ENCODE measurements around the gene SERP1.

The SERP1 gene

GRCh38 chr3:150544041-150544440, 2.3 kb downstream of the SERP1 start:
- no peak overlapping the region for H3K27ac ChIP-seq (ENCODE audit: low read depth, low read length)
- no peaks in the 10 kb centered on the region for H3K9me3 ChIP-seq (ENCODE audit: insufficient read depth, low read depth, low read length)
- H3K18ac ChIP-seq (ENCODE audit: low read length), result no peak overlapping the region
- H2AK5ac ChIP-seq (ENCODE audit: low read length), result no peak overlapping the region
- H4K8ac ChIP-seq (ENCODE audit: low read depth, low read length), result no peak overlapping the region
- no peak overlapping the region for H3K9ac ChIP-seq (ENCODE audit: low read length)
- no peak overlapping the region for H3K4ac ChIP-seq (ENCODE audit: low read depth, low read length)
- H2BK5ac ChIP-seq (ENCODE audit: low read depth, low read length, poor library complexity), result no peak overlapping the region
- H3K14ac ChIP-seq (ENCODE audit: low read length), result no peak overlapping the region
- DNase-seq, result peak in 1 of 2 donors; percentile 47
- H3K23ac ChIP-seq (ENCODE audit: low read length), result no peak overlapping the region
- H3K4me1 ChIP-seq (ENCODE audit: control insufficient read depth in 1 of 2, insufficient read depth in 2 of 2, low read length in 2 of 2), result no peaks in the 10 kb centered on the region
- no peak overlapping the region for H4K91ac ChIP-seq (ENCODE audit: low read depth, low read length)
- no peak overlapping the region for H2AFZ ChIP-seq (ENCODE audit: insufficient read depth, low read length, poor library complexity)
- no peak overlapping the region for H2BK120ac ChIP-seq (ENCODE audit: insufficient read depth, low read length, poor library complexity)
- no peak overlapping the region for H3K4me2 ChIP-seq (ENCODE audit: low read length)
- H3K4me3 ChIP-seq (ENCODE audit: low read depth, low read length), result no peak overlapping the region
- H3K79me1 ChIP-seq (ENCODE audit: low read length), result peaks cover 12% of the 10 kb centered on the region
- no peaks in the 10 kb centered on the region for H3K36me3 ChIP-seq (ENCODE audit: control insufficient read depth in 1 of 2, insufficient read depth in 2 of 2, low read length in 2 of 2)
- peaks cover 12% of the 10 kb centered on the region for H3K79me2 ChIP-seq (ENCODE audit: control insufficient read depth, insufficient read depth, low read length, poor library complexity)
- no peaks in the 10 kb centered on the region for H3K27me3 ChIP-seq (ENCODE audit: insufficient read depth, low read length)
- no peak overlapping the region for H2BK12ac ChIP-seq (ENCODE audit: low read length)
- H4K12ac ChIP-seq (ENCODE audit: low read depth, low read length), result no peak overlapping the region

GRCh38 chr3:150543531-150543930, 2.8 kb downstream of the SERP1 start:
- no peaks in the 10 kb centered on the region for H3K4me1 ChIP-seq (ENCODE audit: control insufficient read depth in 1 of 2, insufficient read depth in 2 of 2, low read length in 2 of 2)
- no peak overlapping the region for H4K91ac ChIP-seq (ENCODE audit: low read depth, low read length)
- no peak overlapping the region for H2BK5ac ChIP-seq (ENCODE audit: low read depth, low read length, poor library complexity)
- H3K79me2 ChIP-seq (ENCODE audit: control insufficient read depth, insufficient read depth, low read length, poor library complexity), result peaks cover 12% of the 10 kb centered on the region
- no peak overlapping the region for H3K4ac ChIP-seq (ENCODE audit: low read depth, low read length)
- peaks cover 12% of the 10 kb centered on the region for H3K79me1 ChIP-seq (ENCODE audit: low read length)
- H2AK5ac ChIP-seq (ENCODE audit: low read length), result no peak overlapping the region
- no peaks in the 10 kb centered on the region for H3K36me3 ChIP-seq (ENCODE audit: control insufficient read depth in 1 of 2, insufficient read depth in 2 of 2, low read length in 2 of 2)
- no peak overlapping the region for H2BK120ac ChIP-seq (ENCODE audit: insufficient read depth, low read length, poor library complexity)
- no peak overlapping the region for H3K18ac ChIP-seq (ENCODE audit: low read length)
- no peak overlapping the region for H2AFZ ChIP-seq (ENCODE audit: insufficient read depth, low read length, poor library complexity)
- no peak overlapping the region for H2BK12ac ChIP-seq (ENCODE audit: low read length)
- H3K4me2 ChIP-seq (ENCODE audit: low read length), result no peak overlapping the region
- no peak overlapping the region for H4K8ac ChIP-seq (ENCODE audit: low read depth, low read length)
- WGBS (ENCODE audit: extremely low coverage, insufficient coverage, insufficient read length), result no CpG with 5 or more reads among the region's 2 CpGs
- no peak overlapping the region for H3K27ac ChIP-seq (ENCODE audit: low read depth, low read length)
- no peak overlapping the region for H4K12ac ChIP-seq (ENCODE audit: low read depth, low read length)
- H3K9me3 ChIP-seq (ENCODE audit: insufficient read depth, low read depth, low read length), result no peaks in the 10 kb centered on the region
- no peak for DNase-seq
- no peak overlapping the region for H3K23ac ChIP-seq (ENCODE audit: low read length)
- H3K4me3 ChIP-seq (ENCODE audit: low read depth, low read length), result no peak overlapping the region
- H3K9ac ChIP-seq (ENCODE audit: low read length), result no peak overlapping the region
- H3K27me3 ChIP-seq (ENCODE audit: insufficient read depth, low read length), result no peaks in the 10 kb centered on the region
- H3K14ac ChIP-seq (ENCODE audit: low read length), result no peak overlapping the region

GRCh38 chr3:150543128-150543527, 3.2 kb downstream of the SERP1 start:
- H3K4me2 ChIP-seq (ENCODE audit: low read length), result no peak overlapping the region
- no peak overlapping the region for H3K27ac ChIP-seq (ENCODE audit: low read depth, low read length)
- no peak overlapping the region for H4K8ac ChIP-seq (ENCODE audit: low read depth, low read length)
- no peak overlapping the region for H4K12ac ChIP-seq (ENCODE audit: low read depth, low read length)
- no peaks in the 10 kb centered on the region for H3K36me3 ChIP-seq (ENCODE audit: control insufficient read depth in 1 of 2, insufficient read depth in 2 of 2, low read length in 2 of 2)
- H3K9ac ChIP-seq (ENCODE audit: low read length), result no peak overlapping the region
- no peak overlapping the region for H2AK5ac ChIP-seq (ENCODE audit: low read length)
- no peaks in the 10 kb centered on the region for H3K4me1 ChIP-seq (ENCODE audit: control insufficient read depth in 1 of 2, insufficient read depth in 2 of 2, low read length in 2 of 2)
- H3K14ac ChIP-seq (ENCODE audit: low read length), result no peak overlapping the region
- no peak overlapping the region for H3K18ac ChIP-seq (ENCODE audit: low read length)
- no peak overlapping the region for H3K4me3 ChIP-seq (ENCODE audit: low read depth, low read length)
- peaks cover 10% of the 10 kb centered on the region for H3K79me2 ChIP-seq (ENCODE audit: control insufficient read depth, insufficient read depth, low read length, poor library complexity)
- no peak overlapping the region for H2BK120ac ChIP-seq (ENCODE audit: insufficient read depth, low read length, poor library complexity)
- no peak overlapping the region for H2AFZ ChIP-seq (ENCODE audit: insufficient read depth, low read length, poor library complexity)
- no peaks in the 10 kb centered on the region for H3K27me3 ChIP-seq (ENCODE audit: insufficient read depth, low read length)
- peaks cover 12% of the 10 kb centered on the region for H3K79me1 ChIP-seq (ENCODE audit: low read length)
- H2BK5ac ChIP-seq (ENCODE audit: low read depth, low read length, poor library complexity), result no peak overlapping the region
- no peak overlapping the region for H2BK12ac ChIP-seq (ENCODE audit: low read length)
- no peak overlapping the region for H3K4ac ChIP-seq (ENCODE audit: low read depth, low read length)
- H3K9me3 ChIP-seq (ENCODE audit: insufficient read depth, low read depth, low read length), result no peaks in the 10 kb centered on the region
- no peak overlapping the region for H4K91ac ChIP-seq (ENCODE audit: low read depth, low read length)
- H3K23ac ChIP-seq (ENCODE audit: low read length), result no peak overlapping the region
- no peak for DNase-seq
- no CpG with 5 or more reads among the region's 3 CpGs for WGBS (ENCODE audit: extremely low coverage, insufficient coverage, insufficient read length)

- Histone ChIP-seq H3K14ac (ENCODE audit: low read length) (no peak overlapping the region), H4K91ac (ENCODE audit: low read depth, low read length) (no peak overlapping the region), H2AK5ac (ENCODE audit: low read length) (no peak overlapping the region), H3K18ac (ENCODE audit: low read length) (no peak overlapping the region), H2BK5ac (ENCODE audit: low read depth, low read length, poor library complexity) (no peak overlapping the region), H3K27ac (ENCODE audit: low read depth, low read length) (no peak overlapping the region), H3K4me3 (ENCODE audit: low read depth, low read length) (no peak overlapping the region), H2BK12ac (ENCODE audit: low read length) (no peak overlapping the region), H2AFZ (ENCODE audit: insufficient read depth, low read length, poor library complexity) (no peak overlapping the region), H3K9ac (ENCODE audit: low read length) (no peak overlapping the region), H3K9me3 (ENCODE audit: insufficient read depth, low read depth, low read length) (no peaks in the 10 kb centered on the region), H4K12ac (ENCODE audit: low read depth, low read length) (no peak overlapping the region), H3K79me2 (ENCODE audit: control insufficient read depth, insufficient read depth, low read length, poor library complexity) (peaks cover 7% of the 10 kb centered on the region), H3K4me1 (ENCODE audit: control insufficient read depth in 1 of 2, insufficient read depth in 2 of 2, low read length in 2 of 2) (no peaks in the 10 kb centered on the region), H3K36me3 (ENCODE audit: control insufficient read depth in 1 of 2, insufficient read depth in 2 of 2, low read length in 2 of 2) (no peaks in the 10 kb centered on the region), H4K8ac (ENCODE audit: low read depth, low read length) (no peak overlapping the region), H3K4me2 (ENCODE audit: low read length) (no peak overlapping the region), H3K23ac (ENCODE audit: low read length) (no peak overlapping the region), H3K79me1 (ENCODE audit: low read length) (peaks cover 5% of the 10 kb centered on the region), H3K27me3 (ENCODE audit: insufficient read depth, low read length) (no peaks in the 10 kb centered on the region), H2BK120ac (ENCODE audit: insufficient read depth, low read length, poor library complexity) (no peak overlapping the region), H3K4ac (ENCODE audit: low read depth, low read length) (no peak overlapping the region)
- no CpG with 5 or more reads among the region's 3 CpGs for WGBS (ENCODE audit: extremely low coverage, insufficient coverage, insufficient read length)
- no peak for DNase-seq
Measured at GRCh38 chr3:150540991-150541390, 5.3 kb downstream of the SERP1 start.
